ENCODE data around the gene PPIA. TPM values are rescaled to one million over a fixed set of nuclear protein-coding genes. Genes with fewer than 3 reads are reported as not detected.

Gene PPIA
- total RNA-seq, 3 donors from 2014 or later, result 1,127 to 1,313 (median 1,259) TPM

GRCh38 chr7:44764665-44765578 lies 31.6 kb upstream of the PPIA start:
- peaks cover 4% of the 10 kb centered on the region for H3K36me3 ChIP-seq

GRCh38 chr7:44765579-44766415 lies 30.7 kb upstream of the PPIA start:
- H3K27ac ChIP-seq, result no peak overlapping the region
- peaks cover 4% of the 10 kb centered on the region for H3K36me3 ChIP-seq
- H3K27me3 ChIP-seq, result no peaks in the 10 kb centered on the region
- H3K9me3 ChIP-seq, result no peaks in the 10 kb centered on the region
- TF ChIP-seq CTCF (IDR thresholded peaks at IDR 0.05), result no peak
- TF ChIP-seq POLR2A (IDR thresholded peaks at IDR 0.05), result no peak
- no peak for TF ChIP-seq POLR2AphosphoS5 (IDR thresholded peaks at IDR 0.05)
- DNase-seq (ENCODE audit: low spot score in 2 of 2), result no peak
- intact Hi-C loops (cut with DNase I; ENCODE audit: low total_unique reads), result no loop called here
- no peak overlapping the region for H3K4me3 ChIP-seq
- peaks cover 10 to 15% of the 10 kb centered on the region in 2 donors for H3K4me1 ChIP-seq

More at GRCh38 chr7:44764665-44765578, 31.6 kb upstream of the PPIA start:
- no peak overlapping the region for H3K27ac ChIP-seq
- no peaks in the 10 kb centered on the region for H3K9me3 ChIP-seq
- no peak for TF ChIP-seq POLR2A (IDR thresholded peaks at IDR 0.05)
- TF ChIP-seq POLR2AphosphoS5 (IDR thresholded peaks at IDR 0.05), result no peak
- no peak for TF ChIP-seq CTCF (IDR thresholded peaks at IDR 0.05)
- H3K4me3 ChIP-seq, result no peak overlapping the region
- no peaks in the 10 kb centered on the region for H3K27me3 ChIP-seq
- DNase-seq (ENCODE audit: low spot score in 2 of 2), result peak in 1 of 2 donors; percentile 29
- intact Hi-C loops (cut with DNase I; ENCODE audit: low total_unique reads), result no loop called here
- peaks cover 10 to 12% of the 10 kb centered on the region in 2 donors for H3K4me1 ChIP-seq

GRCh38 chr7:44766416-44766801 lies 30.1 kb upstream of the PPIA start:
- TF ChIP-seq CTCF (IDR thresholded peaks at IDR 0.05), result no peak
- TF ChIP-seq POLR2AphosphoS5 (IDR thresholded peaks at IDR 0.05), result no peak
- no peak for TF ChIP-seq POLR2A (IDR thresholded peaks at IDR 0.05)
- intact Hi-C loops (cut with DNase I; ENCODE audit: low total_unique reads), result no loop called here
- Histone ChIP-seq H3K9me3 (no peaks in the 10 kb centered on the region), H3K27ac (no peak overlapping the region), H3K4me1 (peaks cover 10 to 15% of the 10 kb centered on the region in 2 donors), H3K36me3 (peaks cover 4% of the 10 kb centered on the region), H3K4me3 (no peak overlapping the region), H3K27me3 (no peaks in the 10 kb centered on the region)
- DNase-seq (ENCODE audit: low spot score in 2 of 2), result no peak

GRCh38 chr7:44767134-44767911 lies 29.2 kb upstream of the PPIA start:
- TF ChIP-seq CTCF (IDR thresholded peaks at IDR 0.05) (no peak), POLR2AphosphoS5 (IDR thresholded peaks at IDR 0.05) (no peak), POLR2A (IDR thresholded peaks at IDR 0.05) (no peak)
- H3K36me3 ChIP-seq, result peaks cover 4% of the 10 kb centered on the region
- no peaks in the 10 kb centered on the region for H3K9me3 ChIP-seq
- peaks cover 10 to 15% of the 10 kb centered on the region in 2 donors for H3K4me1 ChIP-seq
- DNase-seq (ENCODE audit: low spot score in 2 of 2), result no peak
- peak overlapping the region; percentile 74 to 86 for H3K27ac ChIP-seq
- no peaks in the 10 kb centered on the region for H3K27me3 ChIP-seq
- no peak overlapping the region for H3K4me3 ChIP-seq
- intact Hi-C loops (cut with DNase I; ENCODE audit: low total_unique reads), result no loop called here

All from breast epithelium (tissue), 4 donors.